Upper lobe of right lung (tissue), 1 donor: Measurements from ENCODE around the gene ZSWIM8. TPM values are rescaled to one million over a fixed set of nuclear protein-coding genes. Genes with fewer than 3 reads are reported as not detected.

ENCODE experiments used
- ATAC-seq: fragments of 200-7000 bp; cut with Tn5 transposase; one replicate; pipeline ENCODE4 v1.9.1; 2020; ENCODE audit warnings: mild to moderate bottlenecking, moderate library complexity
- DNase-seq: peaks from one replicate; pipeline ENCODE4 v3.0.0-alpha.2; 2020
- H3K27ac ChIP-seq: fragments of 200-600 bp; one replicate; pipeline ENCODE4 v1.8.0; 2022
- H3K27me3 ChIP-seq: fragments of 200-600 bp; one replicate; pipeline ENCODE4 v1.8.0; 2022; ENCODE audit warnings: mild to moderate bottlenecking
- H3K36me3 ChIP-seq: fragments of 200-600 bp; one replicate; pipeline ENCODE4 v1.8.0; 2022
- H3K4me1 ChIP-seq: fragments of 200-600 bp; one replicate; pipeline ENCODE4 v1.8.0; 2022
- H3K4me3 ChIP-seq: fragments of 200-600 bp; one replicate; pipeline ENCODE4 v1.8.0; 2022; ENCODE audit warnings: mild to moderate bottlenecking
- H3K9me3 ChIP-seq: fragments of 200-600 bp; one replicate; pipeline ENCODE4 v1.8.0; 2022
- CTCF ChIP-seq: fragments of 200-600 bp; IDR thresholded peaks from one replicate; pipeline ENCODE4 v1.8.0; 2022; ENCODE audit warnings: antibody characterized with exemption
- intact Hi-C: fragments of 100-400 bp; cut with DNase I; formaldehyde crosslinking; loops from one replicate; pipeline ENCODE4 v1.11.0; 2022
- total RNA-seq: library from RNA; stranded (reverse); fragmentation: NEBNext Ultra II Directional; extraction: Animal tissue kit (Norgen Biotek cat#: 25700); gene quantifications from one replicate; pipeline ENCODE4 v1.2.1, GENCODE V29; 2021
- donor health status: DM: no; HTN: yes; CAD: no; lungs with severe emphysema.

ZSWIM8 gene
- total RNA-seq, 1 donor from 2014 or later, result 117 TPM

GRCh38 chr10:73807471-73807870, 22.1 kb downstream of the ZSWIM8 start:
- Histone ChIP-seq H3K4me3 (no peak overlapping the region), H3K36me3 (peaks cover 59% of the 10 kb centered on the region), H3K4me1 (peaks cover 13% of the 10 kb centered on the region), H3K27me3 (no peaks in the 10 kb centered on the region), H3K9me3 (no peaks in the 10 kb centered on the region), H3K27ac (no peak overlapping the region)
- intact Hi-C loops, result no loop called here
- DNase-seq (peak; percentile 52), ATAC-seq (no peak)
- no peak for TF ChIP-seq CTCF

- DNase-seq, result no peak
- H3K4me1 ChIP-seq, result peaks cover 13% of the 10 kb centered on the region
- intact Hi-C loops, result no loop called here
- no peak for ATAC-seq
- no peak overlapping the region for H3K27ac ChIP-seq
- H3K27me3 ChIP-seq, result no peaks in the 10 kb centered on the region
- H3K36me3 ChIP-seq, result peaks cover 52% of the 10 kb centered on the region
- no peaks in the 10 kb centered on the region for H3K9me3 ChIP-seq
- H3K4me3 ChIP-seq, result no peak overlapping the region
- no peak for TF ChIP-seq CTCF
Measured at GRCh38 chr10:73808021-73808815, 22.8 kb downstream of the ZSWIM8 start.

DNA sequence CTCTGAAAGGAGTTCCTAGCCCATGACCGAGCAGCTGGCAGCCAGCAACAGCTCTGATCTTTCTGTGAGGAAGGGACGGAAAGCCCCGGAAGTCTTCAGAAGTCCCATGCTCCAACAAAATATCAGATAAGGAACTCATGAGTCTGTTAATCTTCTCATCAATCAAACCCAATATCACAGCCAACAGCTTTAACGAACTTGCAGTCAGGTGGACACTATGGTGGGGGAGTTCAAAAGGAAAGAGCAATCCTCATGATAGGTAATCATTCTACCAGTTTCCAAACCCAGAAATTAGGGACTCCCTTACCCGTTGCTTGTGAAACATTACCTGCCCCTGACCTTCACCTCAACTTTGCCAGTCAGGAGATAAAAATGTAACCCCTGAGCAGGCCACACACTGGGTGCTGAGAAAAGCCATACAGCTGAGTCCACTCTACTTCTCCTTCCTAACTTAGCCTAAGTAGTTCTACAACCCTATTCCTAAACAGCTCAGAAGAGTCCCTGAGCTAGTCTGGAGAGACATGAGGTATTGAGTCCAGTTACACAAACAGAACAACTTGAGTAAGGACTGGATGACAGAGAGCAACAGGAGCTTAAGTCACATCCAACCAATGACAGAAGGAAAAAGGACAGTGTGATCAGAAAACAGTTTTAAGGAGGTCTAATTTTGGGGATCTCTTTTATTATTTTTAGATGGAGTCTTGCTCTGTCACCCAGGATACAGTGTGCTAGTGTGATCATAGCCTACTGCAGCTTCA, 23.8 kb downstream of the ZSWIM8 start:
- H3K27ac ChIP-seq, result no peak overlapping the region
- H3K27me3 ChIP-seq, result no peaks in the 10 kb centered on the region
- H3K36me3 ChIP-seq, result peaks cover 50% of the 10 kb centered on the region
- no peak for TF ChIP-seq CTCF
- ATAC-seq, result no peak
- H3K9me3 ChIP-seq, result no peaks in the 10 kb centered on the region
- DNase-seq, result no peak
- intact Hi-C loops, result no loop called here
- peaks cover 13% of the 10 kb centered on the region for H3K4me1 ChIP-seq
- no peak overlapping the region for H3K4me3 ChIP-seq

- TF ChIP-seq CTCF, result no peak
- no peak for DNase-seq
- no peak for ATAC-seq
- intact Hi-C loops, result no loop called here
- peak overlapping the region; percentile 86 for H3K4me3 ChIP-seq
- H3K9me3 ChIP-seq, result no peaks in the 10 kb centered on the region
- H3K4me1 ChIP-seq, result peaks cover 13% of the 10 kb centered on the region
- no peaks in the 10 kb centered on the region for H3K27me3 ChIP-seq
- peaks cover 50% of the 10 kb centered on the region for H3K36me3 ChIP-seq
- H3K27ac ChIP-seq, result peak overlapping the region; percentile 95
Measured at GRCh38 chr10:73810358-73810734, 24.9 kb downstream of the ZSWIM8 start.

GRCh38 chr10:73810735-73811465, 25.5 kb downstream of the ZSWIM8 start:
- intact Hi-C loops, result no loop called here
- H3K36me3 ChIP-seq, result peaks cover 45% of the 10 kb centered on the region
- H3K4me1 ChIP-seq, result peaks cover 13% of the 10 kb centered on the region
- H3K9me3 ChIP-seq, result no peaks in the 10 kb centered on the region
- peak; percentile 27 for ATAC-seq
- no peaks in the 10 kb centered on the region for H3K27me3 ChIP-seq
- peak overlapping the region; percentile 95 for H3K27ac ChIP-seq
- peak overlapping the region; percentile 86 for H3K4me3 ChIP-seq
- no peak for TF ChIP-seq CTCF
- peak; percentile 83 for DNase-seq
